HL-60/S4 (cell line): ENCODE results near the gene LRRC8B.

Source experiments
- in situ Hi-C: fragments of 300-500 bp; cut with MboI; formaldehyde crosslinking; loops from 2 replicates; pipeline ENCODE4 v1.14.3; 2022; ENCODE audit warnings: low sequenced_read_pairs

The LRRC8B gene

DNA sequence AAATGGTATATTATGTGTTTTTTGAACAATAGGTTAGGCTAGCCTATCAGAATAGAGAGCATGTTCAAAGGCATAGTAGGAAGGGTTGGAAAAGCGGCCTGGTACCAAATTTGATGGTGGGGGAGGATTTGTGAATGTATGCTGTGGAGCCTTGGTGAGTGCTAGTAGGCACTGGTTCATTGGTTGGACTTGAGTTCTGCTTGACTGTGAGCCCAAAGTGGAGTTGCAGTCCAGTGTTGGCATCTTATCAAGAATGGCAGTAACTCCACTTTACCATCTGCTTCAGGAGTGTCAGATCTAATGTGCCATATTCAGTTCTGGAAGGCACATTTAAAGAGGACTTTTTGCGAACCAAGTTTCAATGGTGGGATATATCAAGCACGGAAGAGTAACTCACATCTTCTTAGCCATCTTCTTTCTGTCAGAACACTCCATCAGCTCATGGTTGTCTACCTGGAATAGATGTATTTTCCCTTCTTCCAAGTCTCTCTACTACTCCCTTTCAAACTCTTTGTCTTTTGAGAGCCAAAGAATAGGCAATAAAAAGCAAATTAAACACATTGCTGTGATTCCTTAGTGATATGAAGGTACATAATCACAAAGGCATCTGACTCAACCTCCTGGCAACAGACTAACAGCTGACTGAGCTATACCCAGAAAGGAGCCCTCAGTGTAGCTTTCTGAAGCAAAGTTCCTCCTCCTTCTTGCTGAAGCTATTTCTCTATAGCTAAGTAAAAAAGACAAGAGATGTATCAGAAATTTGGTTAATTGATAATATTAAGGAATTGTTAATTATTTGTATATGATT, 21.7 kb downstream of the LRRC8B start:
- in situ Hi-C loops, result no loop called here

GRCh38 chr1:89546934-89547562, 22.4 kb downstream of the LRRC8B start:
- in situ Hi-C loops, result no loop called here

GRCh38 chr1:89547563-89548116, 23.0 kb downstream of the LRRC8B start:
- in situ Hi-C loops, result no loop called here

DNA sequence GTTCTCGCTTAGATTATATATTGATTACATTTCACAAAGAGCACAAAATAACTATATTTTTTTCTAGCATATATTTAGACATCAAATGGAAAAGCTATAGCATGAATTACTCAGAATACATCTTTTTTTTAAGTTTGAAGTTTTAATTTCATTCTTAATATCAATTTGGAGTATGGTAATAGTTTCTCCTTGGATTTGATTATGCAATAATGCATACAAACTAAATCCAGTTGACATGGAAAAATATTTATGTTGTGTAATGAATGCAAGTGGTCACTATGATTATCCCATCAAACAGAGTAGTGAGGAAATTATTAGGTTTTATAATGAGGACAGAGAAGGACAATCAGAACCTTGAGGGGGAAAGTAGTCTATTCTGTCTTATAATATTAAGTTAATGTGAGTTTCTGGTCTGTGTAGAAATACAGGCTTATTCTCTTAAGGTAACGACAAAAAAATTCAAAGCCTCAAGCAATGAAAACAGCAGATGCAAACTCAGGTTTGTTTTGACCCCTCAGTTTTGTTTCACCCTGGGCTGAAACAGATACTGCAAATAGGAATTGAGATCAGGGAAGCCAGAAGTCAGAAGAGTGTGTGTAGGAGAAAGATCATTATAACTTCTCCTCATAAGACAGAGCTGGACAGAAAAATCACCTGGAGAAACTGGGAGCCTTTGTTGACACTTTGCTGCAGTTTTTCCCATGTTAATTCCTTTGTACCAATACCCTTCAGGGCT, 23.7 kb downstream of the LRRC8B start:
- in situ Hi-C loops, result no loop called here

- in situ Hi-C loops, result no loop called here
These were observed 26.4 kb downstream of the LRRC8B start for GRCh38 chr1:89550995-89551394.

- in situ Hi-C loops, result no loop called here
These were observed 27.9 kb downstream of the LRRC8B start for GRCh38 chr1:89552471-89553081.

GRCh38 chr1:89553157-89553556, 28.5 kb downstream of the LRRC8B start:
- in situ Hi-C loops, result no loop called here

- in situ Hi-C loops, result no loop called here
These were observed 30.9 kb downstream of the LRRC8B start for GRCh38 chr1:89555550-89555949.

- in situ Hi-C loops, result no loop called here
These were observed 32.3 kb downstream of the LRRC8B start for GRCh38 chr1:89556726-89557444.

DNA sequence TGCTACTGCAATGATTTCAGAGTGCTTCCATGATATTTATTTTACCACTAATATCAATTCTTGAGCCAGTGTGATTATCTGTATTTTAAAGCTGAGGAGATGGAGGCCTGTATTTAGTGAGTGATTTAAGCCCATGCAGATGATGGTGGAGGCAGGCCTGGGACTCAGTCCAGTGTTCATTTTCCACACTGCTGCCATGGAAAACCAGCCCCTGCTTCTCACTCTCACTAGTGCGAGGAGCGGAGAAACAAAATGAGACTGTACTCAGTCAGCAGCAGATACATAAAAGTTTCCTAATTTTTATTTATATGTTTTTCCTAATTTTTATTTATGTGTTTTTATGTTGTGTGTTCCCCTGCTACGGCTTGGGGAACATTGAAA, 32.8 kb downstream of the LRRC8B start:
- in situ Hi-C loops, result no loop called here

DNA sequence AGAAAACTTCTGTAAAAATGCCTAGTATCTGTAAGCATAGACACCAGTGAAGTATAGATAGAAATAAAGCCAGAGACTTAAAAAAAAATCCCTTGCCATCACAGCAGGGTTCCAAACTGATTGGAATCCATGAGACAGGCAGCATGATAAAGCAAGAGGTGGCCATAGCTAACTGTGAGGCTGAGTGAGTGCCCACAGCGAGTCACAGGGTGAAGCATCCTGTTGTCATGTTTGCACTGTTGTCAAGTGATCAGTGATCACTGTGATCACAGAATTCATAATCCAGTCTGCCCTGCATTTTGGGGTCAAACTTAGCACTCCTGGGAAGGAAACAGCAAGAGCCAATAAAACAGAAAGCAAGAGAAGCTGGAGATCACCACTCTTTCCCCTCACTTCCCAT, 33.3 kb downstream of the LRRC8B start:
- in situ Hi-C loops, result no loop called here

GRCh38 chr1:89563957-89564604, 39.5 kb downstream of the LRRC8B start:
- in situ Hi-C loops, result no loop called here

DNA sequence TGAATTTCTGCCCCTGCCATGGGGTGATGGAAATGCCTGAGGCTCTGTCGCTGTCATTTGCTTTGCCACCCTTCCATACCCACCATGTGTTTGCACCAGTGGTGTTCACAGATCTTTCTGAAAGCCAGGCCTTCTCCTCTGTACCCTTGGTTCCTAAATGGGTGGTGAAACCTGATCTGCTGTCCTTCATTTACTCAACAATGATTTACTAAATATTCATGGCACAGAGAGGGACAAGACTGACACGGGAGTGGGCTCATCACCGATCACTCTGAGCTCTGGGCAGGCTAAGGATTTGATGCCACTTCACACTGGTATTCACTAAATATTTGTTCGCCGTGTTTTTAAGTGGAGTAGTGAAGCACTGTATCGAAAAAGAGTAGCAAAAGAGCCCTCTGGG, 40.9 kb downstream of the LRRC8B start:
- in situ Hi-C loops, result no loop called here

DNA sequence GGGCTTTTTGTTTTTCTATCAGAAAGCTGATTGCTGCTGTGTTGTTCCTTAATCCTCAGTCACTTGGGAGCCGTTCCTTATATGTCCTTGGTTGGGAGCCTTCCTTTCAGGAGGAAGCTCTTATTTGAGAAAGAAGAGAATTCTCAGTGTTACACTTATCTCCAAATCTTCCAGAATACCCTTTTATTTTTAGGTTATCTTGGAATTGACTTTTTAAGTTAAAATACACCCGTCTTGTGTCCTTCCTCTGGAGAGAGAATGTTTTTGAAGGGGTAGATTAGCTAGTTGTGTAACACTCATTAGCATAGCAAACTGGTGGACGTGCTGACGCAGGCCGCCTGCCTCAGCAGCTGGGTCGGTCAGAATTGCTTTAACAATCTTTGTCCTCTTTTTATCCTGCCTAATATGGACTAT, 42.1 kb downstream of the LRRC8B start:
- in situ Hi-C loops, result no loop called here

- in situ Hi-C loops, result no loop called here
These were observed 43.2 kb downstream of the LRRC8B start for GRCh38 chr1:89567797-89568196.

DNA sequence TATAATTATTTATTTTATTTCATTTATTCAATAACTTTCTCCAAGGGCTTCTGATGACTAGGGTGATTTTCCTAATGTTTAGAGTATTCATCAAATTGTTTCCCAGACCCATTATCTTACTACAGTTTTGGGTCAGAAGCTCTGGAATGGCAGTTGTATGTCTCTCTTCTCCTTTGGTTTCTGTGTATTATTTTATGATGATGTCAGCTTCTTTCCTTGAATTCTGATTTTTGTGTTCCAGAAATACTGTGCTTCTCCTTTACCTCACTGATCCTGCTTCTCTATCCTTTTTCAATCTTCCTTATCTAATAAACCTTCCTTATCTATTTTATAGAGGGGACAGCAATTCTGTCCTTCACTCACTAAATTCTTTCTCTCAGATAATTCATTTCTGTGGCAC, 48.8 kb downstream of the LRRC8B start:
- in situ Hi-C loops, result no loop called here

- in situ Hi-C loops, result no loop called here
These were observed 50.0 kb downstream of the LRRC8B start for GRCh38 chr1:89574621-89575020.

GRCh38 chr1:89575207-89575606, 50.6 kb downstream of the LRRC8B start:
- in situ Hi-C loops, result no loop called here

GRCh38 chr1:89576013-89576412, 51.4 kb downstream of the LRRC8B start:
- in situ Hi-C loops, result no loop called here

GRCh38 chr1:89578151-89578550, 53.5 kb downstream of the LRRC8B start:
- in situ Hi-C loops, result no loop called here
